GM13976 (cell line): ENCODE measurements around the gene PRM2.

Experiments used
- DNase-seq: peaks from one replicate; pipeline ENCODE4 v3.0.0; 2012; ENCODE audit warnings: low spot score
- in situ Hi-C: fragments of 300-500 bp; cut with MboI; formaldehyde crosslinking; loops from one replicate; pipeline ENCODE4 v1.12.0; 2022; ENCODE audit warnings: low sequenced_read_pairs, mixed read lengths, inconsistent platforms; ENCODE audit not compliant: unreplicated experiment
- TF ChIP-seq, protein P1 (sequence below): IDR thresholded peaks from 2 replicates; pipeline ENCODE4 v1.5.1; 2012; ENCODE audit warnings: borderline replicate concordance, mild to moderate bottlenecking; ENCODE audit not compliant: insufficient read depth; ENCODE audit errors: extremely low read depth, missing control alignments, control extremely low read depth

Gene PRM2

DNA sequence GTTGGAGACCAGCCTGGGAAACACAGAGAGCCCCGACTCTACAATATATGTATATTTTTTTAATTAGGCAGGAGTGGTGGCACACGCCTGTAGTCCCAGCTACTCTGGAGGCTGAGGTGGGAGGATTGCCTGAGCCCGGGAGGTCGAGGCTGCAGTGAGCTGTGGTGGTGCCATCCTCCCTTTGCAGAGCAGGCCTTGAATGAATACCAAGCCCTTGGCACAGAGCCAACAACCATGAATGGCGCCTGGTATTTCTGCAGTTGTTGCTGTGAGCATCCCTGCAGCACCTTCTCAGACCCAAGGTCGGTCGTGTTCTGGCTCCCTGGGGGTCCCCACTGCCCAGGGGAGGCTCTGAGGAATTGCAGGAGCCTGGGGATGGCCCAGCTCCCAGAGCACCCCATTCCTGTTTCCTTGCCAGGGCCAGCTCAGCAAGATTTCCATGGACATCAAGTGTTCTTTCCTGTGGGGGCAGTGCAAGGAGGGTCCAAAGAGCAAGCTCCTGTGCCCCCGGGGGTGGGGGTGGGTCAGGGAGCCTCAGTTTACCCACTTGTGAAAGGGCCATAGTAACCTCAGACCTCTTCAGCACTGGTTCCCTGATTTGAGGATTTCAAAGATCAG lies 43.4 kb upstream of the PRM2 start:
- TF ChIP-seq, protein P1, sequence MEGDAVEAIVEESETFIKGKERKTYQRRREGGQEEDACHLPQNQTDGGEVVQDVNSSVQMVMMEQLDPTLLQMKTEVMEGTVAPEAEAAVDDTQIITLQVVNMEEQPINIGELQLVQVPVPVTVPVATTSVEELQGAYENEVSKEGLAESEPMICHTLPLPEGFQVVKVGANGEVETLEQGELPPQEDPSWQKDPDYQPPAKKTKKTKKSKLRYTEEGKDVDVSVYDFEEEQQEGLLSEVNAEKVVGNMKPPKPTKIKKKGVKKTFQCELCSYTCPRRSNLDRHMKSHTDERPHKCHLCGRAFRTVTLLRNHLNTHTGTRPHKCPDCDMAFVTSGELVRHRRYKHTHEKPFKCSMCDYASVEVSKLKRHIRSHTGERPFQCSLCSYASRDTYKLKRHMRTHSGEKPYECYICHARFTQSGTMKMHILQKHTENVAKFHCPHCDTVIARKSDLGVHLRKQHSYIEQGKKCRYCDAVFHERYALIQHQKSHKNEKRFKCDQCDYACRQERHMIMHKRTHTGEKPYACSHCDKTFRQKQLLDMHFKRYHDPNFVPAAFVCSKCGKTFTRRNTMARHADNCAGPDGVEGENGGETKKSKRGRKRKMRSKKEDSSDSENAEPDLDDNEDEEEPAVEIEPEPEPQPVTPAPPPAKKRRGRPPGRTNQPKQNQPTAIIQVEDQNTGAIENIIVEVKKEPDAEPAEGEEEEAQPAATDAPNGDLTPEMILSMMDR: no peak
- in situ Hi-C loops: no loop called here
- no peak for DNase-seq

GRCh38 chr16:11318817-11319216 lies 42.5 kb upstream of the PRM2 start:
- DNase-seq: no peak
- in situ Hi-C loops: no loop called here
- TF ChIP-seq, protein P1: no peak

GRCh38 chr16:11316331-11317015 lies 40.2 kb upstream of the PRM2 start:
- in situ Hi-C loops: no loop called here
- DNase-seq: no peak
- TF ChIP-seq, protein P1: no peak

DNA sequence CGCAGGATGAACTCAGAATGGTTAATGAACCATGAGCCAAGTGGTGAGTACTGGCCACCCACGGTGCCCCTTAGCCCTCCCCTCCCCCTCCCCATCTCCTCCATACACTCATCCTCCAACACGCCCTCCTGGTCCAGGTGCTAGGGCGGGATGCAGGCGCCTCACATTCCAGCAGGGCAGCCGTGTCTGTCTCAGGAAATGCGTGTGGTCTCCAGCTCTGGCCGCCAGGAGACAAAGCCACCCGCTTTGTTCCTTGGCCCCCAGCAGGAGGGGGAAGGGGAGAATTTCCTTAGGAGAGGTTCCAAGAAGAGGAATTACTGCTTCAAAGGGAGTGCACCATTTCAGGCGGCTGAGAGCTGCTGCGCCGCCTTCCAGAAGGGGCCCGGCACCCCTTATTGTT lies 39.2 kb upstream of the PRM2 start:
- DNase-seq: no peak
- in situ Hi-C loops: no loop called here
- TF ChIP-seq, protein P1: no peak

DNA sequence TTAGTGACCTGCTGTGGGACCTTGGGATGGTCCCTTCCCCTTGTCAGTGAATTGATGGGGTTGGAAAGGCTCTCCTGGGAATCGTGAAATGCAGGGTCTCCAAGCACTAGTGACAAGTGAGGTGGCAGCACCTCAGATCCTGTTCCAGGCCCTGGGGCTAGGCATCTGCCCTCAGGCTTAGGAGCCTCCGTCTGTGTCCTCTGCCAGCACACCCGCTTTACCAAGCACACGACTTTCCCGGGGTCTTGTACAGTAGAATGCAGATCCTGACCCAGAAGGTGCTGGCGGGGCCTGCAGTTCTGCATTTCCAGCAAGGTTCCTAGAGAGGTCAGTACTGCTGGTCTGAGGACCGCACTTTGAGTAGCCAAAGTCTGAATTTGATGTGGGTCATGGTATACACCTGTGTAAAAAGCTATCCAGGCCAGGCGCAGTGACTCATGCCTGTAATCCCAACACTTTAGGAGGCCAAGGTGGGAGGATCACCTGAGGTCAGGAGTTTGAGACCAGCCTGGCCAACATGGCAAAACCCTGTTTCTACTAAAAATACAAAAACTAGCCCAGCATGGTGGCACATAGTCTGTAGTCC lies 38.1 kb upstream of the PRM2 start:
- in situ Hi-C loops: no loop called here
- TF ChIP-seq, protein P1: no peak
- DNase-seq: no peak

DNA sequence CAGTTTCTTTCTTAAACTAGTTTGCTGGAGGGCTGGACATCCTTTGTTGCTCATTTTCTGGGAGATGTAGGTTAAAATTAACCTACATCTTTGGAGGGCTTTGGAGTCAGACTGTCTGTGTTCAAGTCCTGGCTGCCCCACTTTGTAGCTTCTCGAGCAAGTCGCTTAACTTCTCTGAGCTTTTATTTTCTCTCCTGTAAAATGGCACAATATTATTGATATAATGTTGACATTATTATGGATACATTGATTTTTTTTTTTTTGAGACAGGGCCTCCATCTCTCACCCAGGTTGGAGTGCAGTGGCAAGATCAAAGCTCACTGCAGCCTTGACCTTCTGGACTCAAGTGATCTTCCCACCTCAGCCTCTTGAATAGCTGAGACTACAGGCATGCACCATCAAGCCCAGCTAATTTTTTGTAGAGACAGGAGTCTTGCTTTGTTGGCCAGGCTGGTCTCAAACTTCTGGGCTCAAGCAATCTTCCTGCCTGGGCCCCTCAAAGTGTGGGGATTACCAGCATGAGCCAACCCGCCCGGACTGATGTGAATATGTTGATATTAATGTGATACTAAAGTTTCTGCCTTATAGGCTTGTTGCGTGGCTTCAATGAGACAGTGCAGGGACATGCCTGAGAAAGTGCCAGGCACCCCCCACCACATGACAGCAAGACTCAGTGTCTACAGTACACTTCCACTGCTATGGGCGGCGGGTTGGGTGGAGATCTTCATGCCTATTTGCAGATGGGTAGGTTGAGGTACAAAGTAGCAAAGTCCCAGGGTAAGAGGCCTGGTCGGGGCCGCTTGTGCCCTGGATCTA lies 37.4 kb upstream of the PRM2 start:
- in situ Hi-C loops: no loop called here
- TF ChIP-seq, protein P1: no peak

More for the DNA sequence above, 37.4 kb upstream of the PRM2 start:
- no peak for DNase-seq
